Lung (tissue), 12 donors: Measurements from ENCODE around the gene CYB5B. TPM values are rescaled to one million over a fixed set of nuclear protein-coding genes. Genes with fewer than 3 reads are reported as not detected.

Experiments
- ATAC-seq: fragments of 200-7000 bp; cut with Tn5 transposase; one replicate; pipeline ENCODE4 v1.9.1; 2020; ENCODE audit warnings: moderate number of reproducible peaks; ENCODE audit not compliant: insufficient read depth, low FRiP score
- DNase-seq, 3 donors: peaks; one replicate each; pipeline ENCODE4 v3.0.0-alpha.2; 2013 to 2017
- H3K27ac ChIP-seq, 2 donors: one replicate each; pipeline ENCODE4 v1.5.1; 2013; ENCODE audit warnings: mild to moderate bottlenecking in 2 of 2, moderate library complexity in 2 of 2, control low read depth in 1 of 2, inconsistent platforms in 1 of 2, low read depth in 1 of 2, low read length in 1 of 2
- H3K27me3 ChIP-seq, 3 donors: one replicate each; pipeline ENCODE4 v1.5.1; 2013; ENCODE audit warnings: low read length in 2 of 3; ENCODE audit not compliant: control insufficient read depth in 3 of 3, insufficient read depth in 3 of 3
- H3K36me3 ChIP-seq, 4 donors: one replicate each; pipeline ENCODE4 v1.5.1; 2013; ENCODE audit warnings: low read length in 4 of 4, mild to moderate bottlenecking in 1 of 4, moderate library complexity in 1 of 4; ENCODE audit not compliant: control insufficient read depth in 4 of 4, insufficient read depth in 4 of 4
- H3K4me1 ChIP-seq, 5 donors: one replicate each; pipeline ENCODE4 v1.5.1; 2013; ENCODE audit warnings: low read length in 5 of 5, mild to moderate bottlenecking in 2 of 5, moderate library complexity in 1 of 5; ENCODE audit not compliant: control insufficient read depth in 5 of 5, insufficient read depth in 5 of 5
- H3K4me3 ChIP-seq: one replicate; pipeline ENCODE4 v1.5.1; 2013; ENCODE audit warnings: mild to moderate bottlenecking, control low read depth, moderate library complexity
- H3K9ac ChIP-seq, 2 donors: one replicate each; pipeline ENCODE4 v1.5.1; 2013; ENCODE audit warnings: low read length in 2 of 2, control low read depth in 1 of 2; ENCODE audit not compliant: insufficient read depth in 1 of 2
- H3K9me3 ChIP-seq, 4 donors: one replicate each; pipeline ENCODE4 v1.5.1; 2013; ENCODE audit warnings: low read length in 3 of 4, mild to moderate bottlenecking in 1 of 4, moderate library complexity in 1 of 4; ENCODE audit not compliant: control insufficient read depth in 4 of 4, insufficient read depth in 3 of 4
- WGBS, 2 donors: extraction: QIAGEN DNeasy Blood & Tissue Kit; methylation state at CpG; one replicate each; pipeline ENCODE4 v1.1.7; 2013; 5-methylcytosine and 5-hydroxymethylcytosine counted together
- polyA plus RNA-seq, 2 donors: library from polyadenylated mRNA; stranded (reverse); fragments of 200-250 nt; gene quantifications; one replicate each; pipeline ENCODE4 v1.2.1, GENCODE V29; 2013
- total RNA-seq, 2 donors: library from RNA; depleted of rRNA in 1 of 2; stranded (reverse); fragments of >200 nt in 1 of 2; gene quantifications; one replicate each; pipeline ENCODE4 v1.2.1, GENCODE V29; 2014 to 2021
- TF ChIP-seq, protein P1 (sequence below): IDR thresholded peaks from 2 replicates; pipeline ENCODE4 v1.5.1; 2012; ENCODE audit warnings: mild to moderate bottlenecking; ENCODE audit errors: control extremely low read depth, extremely low read depth
- donor health status: control.
- donor health status: control.
- donor health status: Bipolar disorder and iron deficiency.
- donor health status: healthy.
- donor health status: DM: yes; HTN: yes; CAD: no.

CYB5B gene
- total and polyA plus RNA-seq, 4 donors = 68.1 to 103 (median 75.7) TPM

DNA sequence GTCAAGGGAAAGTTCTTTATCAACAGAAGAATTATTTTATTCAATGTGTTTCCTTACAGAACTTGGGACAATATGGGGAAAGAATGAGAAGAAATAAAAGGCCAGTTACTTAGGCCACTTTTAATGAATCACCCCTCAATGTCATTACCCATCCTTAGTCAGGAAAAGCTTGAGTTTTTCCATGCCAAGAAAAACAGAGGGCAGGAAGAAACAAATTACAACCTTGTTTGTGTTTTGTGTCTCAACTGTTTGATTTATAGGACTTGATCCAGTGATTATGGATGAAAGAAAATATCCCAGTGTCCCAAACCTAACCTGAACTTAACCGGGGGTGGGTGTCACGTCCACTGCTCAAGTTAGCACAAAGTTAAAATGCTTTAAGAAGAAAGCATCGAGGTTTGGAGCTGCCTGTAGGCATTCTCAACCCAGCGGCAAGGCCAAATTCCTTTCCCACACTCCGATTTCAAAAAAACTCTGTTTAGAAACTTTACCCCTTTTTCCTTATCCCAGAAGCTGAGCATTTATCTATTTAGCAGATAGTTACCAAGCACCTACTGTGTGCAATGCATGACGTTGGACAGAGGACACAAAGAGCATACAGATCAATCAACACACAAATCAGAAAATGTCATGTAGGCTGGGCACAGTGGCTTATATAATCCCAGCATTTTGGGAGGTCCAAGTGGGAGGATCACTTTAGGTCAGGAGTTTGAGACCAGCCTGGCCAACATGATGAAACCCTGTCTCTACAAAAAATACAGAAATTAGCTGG is 14.0 kb upstream of the CYB5B start:
- peak in 2 of 3 donors; percentile 28 to 34 for DNase-seq
- 49 to 67% methylated on average over 6 of the region's 6 CpGs for whole genome bisulfite sequencing, 2 donors
- ATAC-seq = no peak
- H3K27me3 ChIP-seq = no peaks in the 10 kb centered on the region
- no peak overlapping the region for H3K4me3 ChIP-seq
- no peaks in the 10 kb centered on the region for H3K9me3 ChIP-seq
- TF ChIP-seq, protein P1, sequence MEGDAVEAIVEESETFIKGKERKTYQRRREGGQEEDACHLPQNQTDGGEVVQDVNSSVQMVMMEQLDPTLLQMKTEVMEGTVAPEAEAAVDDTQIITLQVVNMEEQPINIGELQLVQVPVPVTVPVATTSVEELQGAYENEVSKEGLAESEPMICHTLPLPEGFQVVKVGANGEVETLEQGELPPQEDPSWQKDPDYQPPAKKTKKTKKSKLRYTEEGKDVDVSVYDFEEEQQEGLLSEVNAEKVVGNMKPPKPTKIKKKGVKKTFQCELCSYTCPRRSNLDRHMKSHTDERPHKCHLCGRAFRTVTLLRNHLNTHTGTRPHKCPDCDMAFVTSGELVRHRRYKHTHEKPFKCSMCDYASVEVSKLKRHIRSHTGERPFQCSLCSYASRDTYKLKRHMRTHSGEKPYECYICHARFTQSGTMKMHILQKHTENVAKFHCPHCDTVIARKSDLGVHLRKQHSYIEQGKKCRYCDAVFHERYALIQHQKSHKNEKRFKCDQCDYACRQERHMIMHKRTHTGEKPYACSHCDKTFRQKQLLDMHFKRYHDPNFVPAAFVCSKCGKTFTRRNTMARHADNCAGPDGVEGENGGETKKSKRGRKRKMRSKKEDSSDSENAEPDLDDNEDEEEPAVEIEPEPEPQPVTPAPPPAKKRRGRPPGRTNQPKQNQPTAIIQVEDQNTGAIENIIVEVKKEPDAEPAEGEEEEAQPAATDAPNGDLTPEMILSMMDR = no peak
- no peaks in the 10 kb centered on the region for H3K36me3 ChIP-seq
- H3K4me1 ChIP-seq = peaks cover 0 to 9% (median 4%) of the 10 kb centered on the region in 5 donors
- no peak overlapping the region for H3K9ac ChIP-seq
- peak overlapping the region in 1 of 2 donors; percentile 62 for H3K27ac ChIP-seq

DNA sequence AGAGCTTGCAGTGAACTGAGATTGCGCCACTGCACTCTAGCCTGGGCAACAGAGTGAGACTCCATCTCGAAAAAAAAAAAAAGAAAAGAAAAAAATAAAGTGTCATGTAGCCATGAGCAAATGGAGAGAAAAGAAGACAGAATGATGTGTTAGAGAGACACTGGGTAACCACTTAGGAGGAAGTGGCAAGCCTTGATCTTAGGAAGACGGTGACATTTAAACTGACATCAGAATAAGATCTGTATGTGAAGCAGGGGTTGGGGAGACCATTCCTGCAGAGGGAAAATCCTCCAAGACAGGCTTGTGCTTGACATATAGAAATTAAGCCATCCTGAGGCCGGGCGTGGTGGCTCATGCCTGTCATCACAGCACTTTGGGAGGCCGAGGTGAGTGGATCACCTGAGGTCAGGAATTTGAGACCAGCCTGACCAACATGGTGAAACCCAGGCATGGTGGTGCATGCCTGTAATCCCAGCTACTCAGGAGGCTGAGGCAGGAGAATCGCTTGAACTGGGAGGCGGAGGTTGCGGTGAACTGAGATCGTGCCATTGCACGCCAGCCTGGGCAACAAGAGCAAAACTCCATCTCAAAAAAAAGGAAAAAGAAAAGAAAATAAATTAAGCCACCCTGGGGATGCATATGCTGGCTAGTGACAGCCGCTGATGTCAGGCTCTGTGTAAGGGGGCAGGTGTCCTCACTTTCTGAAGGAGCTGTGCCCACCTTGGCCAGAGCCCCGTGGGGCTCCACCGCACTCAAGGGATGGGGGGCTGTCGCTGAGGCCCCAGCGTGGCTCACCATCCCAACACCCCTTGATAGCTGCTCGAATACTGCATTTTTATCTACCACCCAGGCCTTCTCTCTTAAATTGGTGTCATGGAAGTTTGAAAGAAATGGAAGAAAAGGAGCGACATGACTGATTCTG is 13.1 kb upstream of the CYB5B start:
- peaks cover 0 to 4% (median 0%) of the 10 kb centered on the region in 5 donors for H3K4me1 ChIP-seq
- no peaks in the 10 kb centered on the region for H3K36me3 ChIP-seq
- H3K27me3 ChIP-seq = no peaks in the 10 kb centered on the region
- ATAC-seq (no peak), DNase-seq (no peak)
- no peak overlapping the region for H3K27ac ChIP-seq
- H3K9me3 ChIP-seq = no peaks in the 10 kb centered on the region
- TF ChIP-seq, protein P1 = no peak
- H3K4me3 ChIP-seq = no peak overlapping the region
- H3K9ac ChIP-seq = no peak overlapping the region
- WGBS, 2 donors = 83 to 92% methylated on average over 18 of the region's 18 CpGs

DNA sequence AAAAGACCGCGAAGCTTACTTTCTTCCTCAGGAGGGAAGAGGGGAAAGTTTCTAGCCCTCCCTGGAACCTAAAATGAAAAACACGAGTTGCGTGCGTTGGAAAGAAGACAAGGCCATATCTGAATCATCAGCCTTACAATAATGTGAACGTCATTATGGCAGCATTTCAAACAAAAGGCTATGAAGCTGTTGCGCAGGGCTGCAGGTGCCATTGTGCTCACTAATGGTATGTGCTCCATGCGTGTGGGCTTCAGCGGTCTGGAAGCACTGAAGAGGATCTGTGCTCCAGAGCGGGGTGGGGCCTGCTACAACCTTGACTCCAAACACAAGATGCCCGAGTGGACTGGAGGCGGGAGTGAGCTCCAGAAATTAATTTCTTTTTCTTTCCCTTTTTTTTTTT is 12.1 kb upstream of the CYB5B start:
- H3K9me3 ChIP-seq = no peaks in the 10 kb centered on the region
- H3K36me3 ChIP-seq = no peaks in the 10 kb centered on the region
- no peak overlapping the region for H3K27ac ChIP-seq
- no peak overlapping the region for H3K4me3 ChIP-seq
- 88 to 94% methylated on average over 12 of the region's 12 CpGs for WGBS, 2 donors
- H3K27me3 ChIP-seq = no peaks in the 10 kb centered on the region
- H3K4me1 ChIP-seq = peaks cover 0 to 3% (median under 1%) of the 10 kb centered on the region in 5 donors
- no peak overlapping the region for H3K9ac ChIP-seq
- DNase-seq (no peak), ATAC-seq (no peak)
- TF ChIP-seq, protein P1 = no peak
